Caki2 (cell line): ENCODE results near the gene LRRTM3. TPM values are rescaled to one million over a fixed set of nuclear protein-coding genes. Genes with fewer than 3 reads are reported as not detected.

Source experiments
- DNase-seq: peaks from one replicate; pipeline ENCODE4 v3.0.0-alpha.2; 2015; ENCODE audit warnings: low read depth
- in situ Hi-C: cut with HindIII; loops from 2 replicates; pipeline ENCODE4 v1.10.0; 2016; ENCODE audit warnings: low sequenced_read_pairs, low pct_unique_long_range_greater_than_20kb, mixed read lengths
- total RNA-seq: library from RNA; depleted of rRNA; stranded (reverse); fragments of >200 nt; shearing (Covaris generic); gene quantifications from 2 replicates; pipeline ENCODE4 v1.2.3, GENCODE V29; 2014; ENCODE audit warnings: low replicate concordance

LRRTM3 gene
- total RNA-seq, 1 experiment from 2014 or later: not detected

DNA sequence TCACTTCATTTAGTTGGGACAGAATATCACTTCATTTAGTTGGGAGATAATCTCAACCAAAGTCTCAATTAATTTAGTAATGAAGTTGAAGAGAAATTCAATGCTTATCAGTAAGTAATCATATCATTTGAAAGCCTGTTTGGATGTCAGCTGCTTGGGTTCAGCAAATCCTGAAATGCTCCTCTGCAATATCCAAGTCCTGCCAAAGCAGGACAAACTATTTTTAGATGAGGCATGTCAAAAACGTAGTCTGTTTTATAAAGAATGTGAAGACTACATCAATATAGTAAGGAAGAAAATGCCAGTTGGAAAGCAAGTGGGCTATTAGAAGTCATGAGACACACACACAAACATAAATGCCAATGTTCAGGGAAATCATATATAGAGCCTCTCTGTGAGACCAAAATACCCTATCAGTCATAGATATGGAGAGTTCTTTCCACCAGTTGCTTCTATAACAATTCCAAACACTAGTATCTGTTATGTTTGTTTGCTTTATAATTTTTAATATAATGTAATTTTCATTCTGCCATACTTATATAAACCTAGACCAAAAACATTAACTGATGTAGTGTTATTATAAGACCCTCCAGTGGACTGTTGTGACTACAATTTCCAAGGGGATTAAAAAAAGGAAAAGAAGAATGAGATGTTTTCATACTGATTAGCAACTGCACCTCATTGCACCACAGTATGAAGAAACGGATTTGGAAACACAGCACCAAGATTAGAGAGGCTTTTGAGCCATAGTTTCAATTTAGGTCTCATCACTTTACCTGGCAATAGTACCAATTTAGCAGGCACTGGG, 160.7 kb downstream of the LRRTM3 start:
- no peak for DNase-seq
- in situ Hi-C loops: no loop called here

GRCh38 chr10:67087135-67087425, 161.2 kb downstream of the LRRTM3 start:
- no peak for DNase-seq
- in situ Hi-C loops: no loop called here

- no peak for DNase-seq
- in situ Hi-C loops: no loop called here
Observed at GRCh38 chr10:67088036-67088435, 162.2 kb downstream of the LRRTM3 start.

DNA sequence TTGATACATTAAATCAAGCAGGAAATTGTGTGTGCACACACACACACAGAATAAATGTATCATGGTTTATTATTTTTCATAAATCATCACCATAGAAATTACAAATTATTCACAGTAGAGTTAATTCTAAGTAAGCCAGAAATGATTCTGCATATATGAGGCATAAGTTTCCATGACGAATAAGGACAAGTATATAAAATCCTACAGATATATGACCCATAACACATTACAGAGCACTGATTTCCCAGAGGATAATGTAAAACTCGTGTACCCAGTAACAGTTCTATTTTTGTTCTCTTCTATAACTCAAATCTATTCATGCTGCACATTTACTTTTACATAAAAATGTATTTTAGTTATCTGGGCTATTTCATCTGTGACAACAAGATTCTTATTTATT, 169.7 kb downstream of the LRRTM3 start:
- in situ Hi-C loops: no loop called here
- DNase-seq: no peak

- no peak for DNase-seq
- in situ Hi-C loops: no loop called here
Observed at GRCh38 chr10:67098461-67098860, 172.6 kb downstream of the LRRTM3 start.

GRCh38 chr10:67100951-67101350, 175.1 kb downstream of the LRRTM3 start:
- DNase-seq: no peak
- in situ Hi-C loops: no loop called here

GRCh38 chr10:67107670-67108069, 181.8 kb downstream of the LRRTM3 start:
- in situ Hi-C loops: no loop called here
- no peak for DNase-seq

DNA sequence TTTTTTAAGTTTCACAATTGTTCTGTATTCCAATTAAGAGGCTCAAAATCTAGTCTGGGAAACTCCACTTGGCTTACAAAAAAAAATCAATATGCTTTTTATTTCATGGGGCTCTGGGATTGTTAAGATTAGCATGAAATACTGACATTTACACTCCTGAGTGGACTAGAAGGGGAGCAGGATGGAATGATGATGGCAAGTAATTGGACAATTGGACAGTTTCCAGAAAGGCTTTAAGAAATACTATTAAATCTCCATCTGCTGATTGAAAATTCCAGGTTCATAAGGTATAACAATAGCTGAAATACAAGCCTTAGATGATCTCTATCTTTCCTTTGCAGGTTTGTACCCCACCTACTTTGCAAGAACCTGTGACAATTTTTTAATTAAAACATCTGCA, 184.4 kb downstream of the LRRTM3 start:
- no peak for DNase-seq
- in situ Hi-C loops: no loop called here

DNA sequence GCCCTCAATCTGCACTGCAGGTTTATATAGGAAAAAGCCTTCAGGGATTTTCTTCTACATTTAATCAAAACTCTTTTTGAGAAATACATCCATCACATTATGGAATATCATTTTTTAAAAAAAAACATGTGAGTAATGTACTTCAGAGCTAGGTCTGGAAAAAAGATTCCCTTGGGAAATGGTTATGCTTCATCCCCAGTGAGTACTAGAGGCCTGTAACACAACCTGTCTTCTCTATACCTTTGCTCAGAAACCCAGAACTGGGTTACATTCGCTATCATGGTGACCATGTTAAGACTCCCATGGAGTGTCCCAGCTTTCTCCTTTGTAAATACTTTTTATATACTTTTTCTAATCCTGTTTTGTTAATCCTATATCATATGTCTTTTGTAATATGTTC, 186.9 kb downstream of the LRRTM3 start:
- in situ Hi-C loops: no loop called here
- no peak for DNase-seq

GRCh38 chr10:67114945-67115344, 189.1 kb downstream of the LRRTM3 start:
- in situ Hi-C loops: no loop called here
- DNase-seq: peak; percentile 36

GRCh38 chr10:67115972-67116371, 190.1 kb downstream of the LRRTM3 start:
- in situ Hi-C loops: no loop called here
- peak; percentile 10 for DNase-seq

- in situ Hi-C loops: no loop called here
- no peak for DNase-seq
Observed at GRCh38 chr10:67119651-67120050, 193.8 kb downstream of the LRRTM3 start.

DNA sequence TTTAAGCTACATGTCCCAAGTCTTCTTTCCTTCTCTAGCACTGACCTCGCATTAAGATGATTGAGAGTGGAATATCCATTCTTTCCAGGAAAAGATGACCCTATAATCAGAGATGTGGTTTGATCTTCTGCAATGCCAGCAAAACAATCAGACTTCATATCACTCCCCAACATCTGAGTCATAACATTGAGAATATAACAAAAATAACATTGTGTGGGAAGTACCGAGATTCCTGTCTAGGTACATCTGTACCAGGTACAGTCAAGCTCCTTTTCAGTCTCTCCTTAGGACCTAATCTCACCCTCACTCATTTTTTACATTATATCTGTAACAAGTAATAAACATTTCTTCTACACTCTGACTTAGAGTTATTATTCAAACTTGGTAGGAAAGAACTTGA, 201.6 kb downstream of the LRRTM3 start:
- DNase-seq: no peak
- in situ Hi-C loops: no loop called here

GRCh38 chr10:67140641-67141040, 214.8 kb downstream of the LRRTM3 start:
- no peak for DNase-seq
- in situ Hi-C loops: no loop called here

DNA sequence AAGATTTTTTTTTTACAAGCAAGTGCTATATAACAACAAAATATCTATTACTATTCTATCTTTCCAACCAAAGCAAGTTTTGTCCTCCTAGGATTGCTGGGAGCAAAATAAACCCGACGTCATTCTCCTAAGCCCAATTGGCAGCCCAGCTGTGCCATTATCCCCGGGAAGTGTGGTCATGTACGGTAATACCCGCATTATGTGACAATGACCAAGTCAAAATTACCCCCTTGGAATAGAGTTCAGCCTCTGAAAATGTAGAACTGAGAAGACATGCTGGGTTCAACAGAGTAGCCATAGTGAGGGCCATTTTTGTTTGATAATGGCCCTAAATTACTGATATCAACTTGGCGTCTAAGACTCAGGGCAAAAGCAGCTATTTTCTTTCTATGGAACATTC, 215.5 kb downstream of the LRRTM3 start:
- in situ Hi-C loops: no loop called here

GRCh38 chr10:67144530-67144929, 218.7 kb downstream of the LRRTM3 start:
- no peak for DNase-seq
- in situ Hi-C loops: no loop called here

More for the DNA sequence above, 215.5 kb downstream of the LRRTM3 start:
- DNase-seq: no peak
